HCT116 (cell line): ENCODE results near the gene LPXN.

ENCODE experiments used
- CTCF ChIP-seq, 3 experiments: fragments of 200-600 bp in 1 of 3; sonication (generic) in 1 of 3; IDR thresholded peaks in 2 of 3; conservative IDR thresholded peaks in 1 of 3; 2 replicates each; pipeline ENCODE4 v1.5.1; 2012 to 2017; ENCODE audit warnings: low read depth in 2 of 3, low read length in 2 of 3, antibody characterized with exemption in 1 of 3, borderline replicate concordance in 1 of 3, control low read depth in 1 of 3, mild to moderate bottlenecking in 1 of 3, mixed read lengths in 1 of 3, mixed run types in 1 of 3, moderate library complexity in 1 of 3; ENCODE audit not compliant: insufficient read depth in 1 of 3
- EZH2phosphoT487 ChIP-seq: fragments of 200-600 bp; IDR thresholded peaks from 2 replicates; pipeline ENCODE4 v1.6.1; 2018; ENCODE audit warnings: antibody characterized with exemption, borderline replicate concordance
- MAX ChIP-seq: IDR thresholded peaks from 2 replicates; pipeline ENCODE4 v1.6.1; 2012
- POLR2AphosphoS5 ChIP-seq: IDR thresholded peaks from 2 replicates; pipeline ENCODE4 v1.6.1; 2011; ENCODE audit warnings: mild to moderate bottlenecking, low read depth, low read length, moderate library complexity
- REST ChIP-seq: IDR thresholded peaks from 2 replicates; pipeline ENCODE4 v1.6.1; 2012; ENCODE audit warnings: low read depth
- TCF7L2 ChIP-seq: IDR thresholded peaks from 2 replicates; pipeline ENCODE4 v1.7.0; 2011; ENCODE audit warnings: borderline replicate concordance, inconsistent platforms; ENCODE audit not compliant: insufficient read depth, insufficient read length; ENCODE audit errors: extremely low read depth
- ZBTB33 ChIP-seq: IDR thresholded peaks from 2 replicates; pipeline ENCODE4 v1.6.1; 2011; ENCODE audit warnings: mild to moderate bottlenecking, low read length, moderate library complexity; ENCODE audit not compliant: insufficient replicate concordance; ENCODE audit errors: extremely low read depth

- TF ChIP-seq MAX (no peak), POLR2AphosphoS5 (no peak), CTCF (IDR thresholded peaks at IDR 0.05 in 2 of 3, conservative IDR thresholded peaks at IDR 0.05 in 1 of 3; ENCODE audit: borderline replicate concordance in 1 of 3, insufficient read depth in 1 of 3, low read depth in 2 of 3, low read length in 2 of 3) (no peak), EZH2phosphoT487 (no peak), TCF7L2 (no peak), REST (no peak), ZBTB33 (no peak)
Measured at GRCh38 chr11:58508005-58508404, 67.7 kb downstream of the LPXN start, which contains the start of gene OR5B21.
